ENCODE measurements around the gene HS6ST3. TPM values are rescaled to one million over a fixed set of nuclear protein-coding genes. Genes with fewer than 3 reads are reported as not detected.

The HS6ST3 gene
- total RNA-seq, 1 donor from 2014 or later, result 4.7 TPM

GRCh38 chr13:96377835-96378234, 287.9 kb downstream of the HS6ST3 start:
- TF ChIP-seq CTCF (conservative IDR thresholded peaks at IDR 0.05), result no peak
- Mint-ChIP-seq H3K4me3 (no peak overlapping the region), H3K4me1 (ENCODE audit: unreplicated experiment) (peaks cover 5% of the 10 kb centered on the region), H3K27me3 (no peaks in the 10 kb centered on the region), H3K9me3 (no peaks in the 10 kb centered on the region), H3K27ac (no peak overlapping the region), H3K36me3 (no peaks in the 10 kb centered on the region)
- DNase-seq (ENCODE audit: extremely low spot score, unreplicated experiment), result no peak

GRCh38 chr13:96379967-96380366, 290.1 kb downstream of the HS6ST3 start:
- H3K27me3 Mint-ChIP-seq, result no peaks in the 10 kb centered on the region
- no peak for TF ChIP-seq CTCF (conservative IDR thresholded peaks at IDR 0.05)
- no peaks in the 10 kb centered on the region for H3K9me3 Mint-ChIP-seq
- H3K36me3 Mint-ChIP-seq, result no peaks in the 10 kb centered on the region
- no peak overlapping the region for H3K4me3 Mint-ChIP-seq
- no peak for DNase-seq (ENCODE audit: extremely low spot score, unreplicated experiment)
- H3K4me1 Mint-ChIP-seq (ENCODE audit: unreplicated experiment), result peaks cover 5% of the 10 kb centered on the region
- H3K27ac Mint-ChIP-seq, result no peak overlapping the region

GRCh38 chr13:96381681-96382080, 291.8 kb downstream of the HS6ST3 start:
- Mint-ChIP-seq H3K27ac (no peak overlapping the region), H3K4me3 (no peak overlapping the region), H3K4me1 (ENCODE audit: unreplicated experiment) (peaks cover 5% of the 10 kb centered on the region), H3K36me3 (no peaks in the 10 kb centered on the region), H3K9me3 (no peaks in the 10 kb centered on the region), H3K27me3 (no peaks in the 10 kb centered on the region)
- no peak for TF ChIP-seq CTCF (conservative IDR thresholded peaks at IDR 0.05)
- no peak for DNase-seq (ENCODE audit: extremely low spot score, unreplicated experiment)

GRCh38 chr13:96388598-96388997, 298.7 kb downstream of the HS6ST3 start:
- no peaks in the 10 kb centered on the region for H3K36me3 Mint-ChIP-seq
- no peaks in the 10 kb centered on the region for H3K4me1 Mint-ChIP-seq (ENCODE audit: unreplicated experiment)
- H3K27ac Mint-ChIP-seq, result no peak overlapping the region
- H3K4me3 Mint-ChIP-seq, result no peak overlapping the region
- no peaks in the 10 kb centered on the region for H3K9me3 Mint-ChIP-seq
- H3K27me3 Mint-ChIP-seq, result no peaks in the 10 kb centered on the region
- TF ChIP-seq CTCF (conservative IDR thresholded peaks at IDR 0.05), result no peak
- no peak for DNase-seq (ENCODE audit: extremely low spot score, unreplicated experiment)

GRCh38 chr13:96391606-96392005, 301.7 kb downstream of the HS6ST3 start:
- H3K9me3 Mint-ChIP-seq, result no peaks in the 10 kb centered on the region
- H3K36me3 Mint-ChIP-seq, result no peaks in the 10 kb centered on the region
- no peak for DNase-seq (ENCODE audit: extremely low spot score, unreplicated experiment)
- no peak for TF ChIP-seq CTCF (conservative IDR thresholded peaks at IDR 0.05)
- no peak overlapping the region for H3K27ac Mint-ChIP-seq
- H3K27me3 Mint-ChIP-seq, result no peaks in the 10 kb centered on the region
- H3K4me3 Mint-ChIP-seq, result no peak overlapping the region
- no peaks in the 10 kb centered on the region for H3K4me1 Mint-ChIP-seq (ENCODE audit: unreplicated experiment)

GRCh38 chr13:96397807-96398206, 307.9 kb downstream of the HS6ST3 start:
- H3K27me3 Mint-ChIP-seq, result no peaks in the 10 kb centered on the region
- no peak for DNase-seq (ENCODE audit: extremely low spot score, unreplicated experiment)
- no peak overlapping the region for H3K4me3 Mint-ChIP-seq
- no peaks in the 10 kb centered on the region for H3K36me3 Mint-ChIP-seq
- no peaks in the 10 kb centered on the region for H3K4me1 Mint-ChIP-seq (ENCODE audit: unreplicated experiment)
- no peak overlapping the region for H3K27ac Mint-ChIP-seq
- TF ChIP-seq CTCF (conservative IDR thresholded peaks at IDR 0.05), result no peak
- H3K9me3 Mint-ChIP-seq, result no peaks in the 10 kb centered on the region
